Kidney (tissue), 14 donors: ENCODE results near the gene ZNF311. TPM values are rescaled to one million over a fixed set of nuclear protein-coding genes. Genes with fewer than 3 reads are reported as not detected.
"Not testable (repeated sequence)": the region's sequence is repeated elsewhere in the genome, so short reads cannot be mapped to it uniquely, and the experiment has no call there.

ENCODE experiments used
- DNase-seq, 5 donors: peaks; one replicate each; pipeline ENCODE4 v3.0.0-alpha.2; 2013 to 2020
- FAIRE-seq: peaks from 2 replicates; lab custom pipeline; 2012; peaks lifted over from hg19 to GRCh38; lab: Jason Lieb, UNC
- H3K27ac ChIP-seq, 2 donors: one replicate each; pipeline ENCODE4 v1.7.0; 2013; ENCODE audit warnings: low read depth in 2 of 2, low read length in 2 of 2, inconsistent platforms in 1 of 2
- H3K27me3 ChIP-seq: one replicate; pipeline ENCODE4 v1.7.1; 2013; ENCODE audit warnings: low read length, inconsistent platforms; ENCODE audit not compliant: control insufficient read depth, insufficient read depth
- H3K36me3 ChIP-seq, 3 donors: one replicate each; pipeline versions ENCODE4 v1.7.0 to v1.7.1; 2013; ENCODE audit warnings: low read length in 3 of 3, control low read depth in 1 of 3, inconsistent platforms in 1 of 3; ENCODE audit not compliant: insufficient read depth in 3 of 3, control insufficient read depth in 2 of 3
- H3K4me1 ChIP-seq, 3 donors: one replicate each; pipeline versions ENCODE4 v1.7.0 to v1.7.1; 2013; ENCODE audit warnings: low read length in 3 of 3, inconsistent platforms in 1 of 3, low read depth in 1 of 3; ENCODE audit not compliant: control insufficient read depth in 2 of 3, insufficient read depth in 2 of 3
- H3K4me3 ChIP-seq, 3 donors: one replicate each; pipeline versions ENCODE4 v1.7.0 to v1.8.1; 2013; ENCODE audit warnings: low read length in 3 of 3, control low read depth in 1 of 3, inconsistent platforms in 1 of 3
- H3K9ac ChIP-seq, 3 donors: one replicate each; pipeline versions ENCODE4 v1.7.0 to v1.7.1; 2013; ENCODE audit warnings: low read length in 3 of 3, control low read depth in 1 of 3, inconsistent platforms in 1 of 3
- H3K9me3 ChIP-seq, 3 donors: one replicate each; pipeline versions ENCODE4 v1.7.0 to v1.7.1; 2013; ENCODE audit warnings: low read length in 3 of 3, control low read depth in 1 of 3, inconsistent platforms in 1 of 3; ENCODE audit not compliant: control insufficient read depth in 2 of 3, insufficient read depth in 1 of 3
- intact Hi-C: fragments of 100-400 bp; cut with DNase I; formaldehyde crosslinking; loops from one replicate; pipeline ENCODE4 v1.11.1; 2022
- polyA plus RNA-seq: library from polyadenylated mRNA; stranded (reverse); fragments of 350-450 nt; fragmentation: Illumina TruSeq; extraction: RNeasy Lipid Tissue Mini Kit (QIAGEN cat#74804); gene quantifications from one replicate; pipeline ENCODE4 v1.2.3, GENCODE V29; 2014; ENCODE audit warnings: low read depth, low replicate concordance; ENCODE audit not compliant: insufficient read depth
- total RNA-seq: library from RNA; stranded (reverse); fragmentation: NEBNext Ultra II Directional; extraction: Animal tissue kit (Norgen Biotek cat#: 25700); gene quantifications from one replicate; pipeline ENCODE4 v1.2.1, GENCODE V29; 2021
- TF ChIP-seq, protein P1 (sequence below): IDR thresholded peaks from 3 replicates; pipeline ENCODE4 v1.5.1; 2012; ENCODE audit warnings: mild to moderate bottlenecking, moderate library complexity, borderline replicate concordance; ENCODE audit not compliant: insufficient read depth; ENCODE audit errors: extremely low read depth
- donor health status: control.
- donor health status: control.
- donor health status: control.
- donor health status: control.
- donor health status: control.
- donor health status: DM: yes; HTN: yes; CAD: no.
- donor health status: Normal renal cell carcinoma (clear cell type).

The ZNF311 gene
- total and polyA plus RNA-seq, 2 donors from 2014 or later = 0.77 to 1.6 TPM

DNA sequence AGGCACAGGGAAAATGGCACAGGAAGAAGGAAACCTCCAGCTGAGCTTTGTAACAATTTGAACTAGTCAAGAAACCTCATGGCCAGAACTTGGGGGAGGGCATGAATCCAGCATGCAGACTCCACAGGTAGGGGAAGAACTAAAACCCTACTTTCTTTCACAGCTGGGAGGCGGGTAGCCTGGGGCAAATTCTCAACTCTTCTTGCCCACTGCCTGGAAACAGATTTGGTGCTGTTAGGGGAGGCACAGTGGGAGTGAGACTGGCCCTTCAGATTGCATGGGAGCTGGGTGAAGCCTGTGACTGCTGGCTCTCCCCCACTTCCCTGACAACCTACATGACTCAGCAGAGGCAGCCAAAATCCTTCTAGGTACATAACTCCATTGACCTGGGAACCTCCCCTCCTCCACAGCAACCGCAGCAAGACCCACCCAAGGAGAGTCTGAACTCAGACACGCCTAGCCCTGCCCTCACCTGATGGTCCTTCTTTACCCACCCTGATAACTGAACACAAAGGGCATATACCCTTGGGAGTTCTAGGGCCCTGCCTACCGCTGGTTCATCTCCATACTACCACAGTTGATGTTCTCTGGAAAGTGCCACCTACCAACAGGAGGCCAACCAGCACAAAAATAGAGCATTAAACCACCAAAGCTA is 44.1 kb downstream of the ZNF311 start:
- Histone ChIP-seq H3K36me3 (no peaks in the 10 kb centered on the region), H3K4me3 (no peak overlapping the region), H3K9me3 (no peaks in the 10 kb centered on the region), H3K27me3 (no peaks in the 10 kb centered on the region), H3K9ac (no peak overlapping the region), H3K27ac (no peak overlapping the region), H3K4me1 (no peaks in the 10 kb centered on the region)
- FAIRE-seq (no peak), DNase-seq (no peak)
- TF ChIP-seq, protein P1, sequence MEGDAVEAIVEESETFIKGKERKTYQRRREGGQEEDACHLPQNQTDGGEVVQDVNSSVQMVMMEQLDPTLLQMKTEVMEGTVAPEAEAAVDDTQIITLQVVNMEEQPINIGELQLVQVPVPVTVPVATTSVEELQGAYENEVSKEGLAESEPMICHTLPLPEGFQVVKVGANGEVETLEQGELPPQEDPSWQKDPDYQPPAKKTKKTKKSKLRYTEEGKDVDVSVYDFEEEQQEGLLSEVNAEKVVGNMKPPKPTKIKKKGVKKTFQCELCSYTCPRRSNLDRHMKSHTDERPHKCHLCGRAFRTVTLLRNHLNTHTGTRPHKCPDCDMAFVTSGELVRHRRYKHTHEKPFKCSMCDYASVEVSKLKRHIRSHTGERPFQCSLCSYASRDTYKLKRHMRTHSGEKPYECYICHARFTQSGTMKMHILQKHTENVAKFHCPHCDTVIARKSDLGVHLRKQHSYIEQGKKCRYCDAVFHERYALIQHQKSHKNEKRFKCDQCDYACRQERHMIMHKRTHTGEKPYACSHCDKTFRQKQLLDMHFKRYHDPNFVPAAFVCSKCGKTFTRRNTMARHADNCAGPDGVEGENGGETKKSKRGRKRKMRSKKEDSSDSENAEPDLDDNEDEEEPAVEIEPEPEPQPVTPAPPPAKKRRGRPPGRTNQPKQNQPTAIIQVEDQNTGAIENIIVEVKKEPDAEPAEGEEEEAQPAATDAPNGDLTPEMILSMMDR = no peak
- intact Hi-C loops = no loop called here

DNA sequence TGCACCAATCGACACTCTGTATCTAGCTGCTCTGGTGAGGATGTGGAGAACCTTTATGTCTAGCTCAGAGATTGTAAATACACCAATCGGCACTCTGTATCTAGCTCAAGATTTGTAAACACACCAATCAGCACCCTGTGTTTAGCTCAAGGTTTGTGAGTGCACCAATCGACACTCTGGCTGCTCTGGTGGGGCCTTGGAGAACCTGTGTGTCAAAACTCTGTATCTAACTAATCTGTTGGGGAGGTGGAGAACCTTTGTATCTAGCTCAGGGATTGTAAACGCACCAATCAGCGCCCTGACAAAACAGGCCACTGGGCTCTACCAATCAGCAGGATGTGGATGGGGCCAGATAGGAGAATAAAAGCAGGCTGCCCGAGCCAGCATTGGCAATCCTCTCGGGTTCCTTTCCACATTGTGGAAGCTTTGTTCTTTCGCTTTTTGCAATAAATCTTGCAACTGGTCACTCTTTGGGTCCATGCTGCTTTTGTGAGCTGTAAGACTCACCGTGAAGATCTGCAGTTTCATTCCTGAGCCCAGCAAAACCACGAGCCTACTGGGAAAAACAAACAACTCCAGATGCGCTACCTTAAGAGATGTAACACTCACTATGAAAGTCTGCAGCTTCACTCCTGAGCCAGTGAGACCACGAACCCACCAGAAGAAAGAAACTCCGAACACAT is 46.4 kb downstream of the ZNF311 start:
- DNase-seq, H3K4me1 ChIP-seq, H3K27ac ChIP-seq, H3K9me3 ChIP-seq, H3K36me3 ChIP-seq, FAIRE-seq, H3K27me3 ChIP-seq, H3K9ac ChIP-seq, H3K4me3 ChIP-seq, intact Hi-C loops: not testable (repeated sequence)

DNA sequence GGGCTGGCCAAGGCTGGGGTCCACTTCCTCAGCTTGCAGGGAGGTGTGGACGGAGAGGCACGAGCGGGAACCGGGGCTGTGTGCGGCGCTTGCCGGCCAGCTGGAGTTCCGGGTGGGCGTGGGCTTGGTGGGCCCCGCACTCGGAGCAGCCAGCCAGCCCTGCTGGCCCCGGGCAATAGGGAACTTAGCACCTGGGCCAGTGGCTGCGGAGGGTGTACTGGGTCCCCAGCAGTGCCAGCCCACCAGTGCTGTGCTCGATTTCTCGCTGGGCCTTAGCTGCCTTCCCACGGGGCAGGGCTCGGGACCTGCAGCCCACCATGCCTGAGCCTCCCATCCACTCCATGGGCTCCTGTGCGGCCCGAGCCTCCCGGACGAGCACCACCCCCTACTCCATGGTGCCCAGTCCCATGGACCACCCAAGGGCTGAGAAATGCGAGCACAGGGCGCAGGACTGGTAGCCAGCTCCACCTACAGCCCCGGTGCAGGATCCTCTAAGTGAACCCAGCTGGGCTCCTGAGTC is 47.3 kb downstream of the ZNF311 start:
- H3K36me3 ChIP-seq, H3K4me1 ChIP-seq, H3K4me3 ChIP-seq, H3K9me3 ChIP-seq, H3K27me3 ChIP-seq, FAIRE-seq, H3K27ac ChIP-seq, DNase-seq, H3K9ac ChIP-seq, intact Hi-C loops: not testable (repeated sequence)

DNA sequence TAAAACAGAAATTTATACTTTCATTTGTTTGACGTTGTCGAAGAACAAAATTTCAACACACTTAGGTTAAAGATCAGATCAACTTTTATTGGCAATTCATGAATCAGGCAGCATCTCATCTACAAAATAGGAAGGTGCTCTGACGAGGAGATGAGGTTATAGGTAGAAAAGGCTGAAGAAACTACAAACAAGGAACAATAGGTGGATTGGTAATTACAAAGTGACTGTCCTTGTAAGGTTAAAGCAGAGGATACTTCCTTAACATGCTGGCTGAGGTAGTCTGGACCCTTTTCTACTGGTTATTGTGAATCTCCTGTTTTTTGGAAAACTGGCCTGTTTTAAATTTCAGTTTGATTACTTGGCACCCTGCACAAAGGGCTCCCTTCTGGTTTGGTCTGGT is 48.8 kb downstream of the ZNF311 start:
- Histone ChIP-seq H3K36me3 (no peaks in the 10 kb centered on the region), H3K9me3 (no peaks in the 10 kb centered on the region), H3K4me3 (no peak overlapping the region), H3K4me1 (no peaks in the 10 kb centered on the region), H3K27ac (no peak overlapping the region), H3K9ac (no peak overlapping the region), H3K27me3 (peaks cover 2% of the 10 kb centered on the region)
- TF ChIP-seq, protein P1 = no peak
- DNase-seq (no peak), FAIRE-seq (no peak)
- intact Hi-C loops = no loop called here
